K562 (cell line): ENCODE data around the gene C1QA. TPM values are rescaled to one million over a fixed set of nuclear protein-coding genes. Genes with fewer than 3 reads are reported as not detected.

ENCODE experiments used
- BMI1 ChIP-seq: fragments of 150-350 bp; IDR thresholded peaks from 2 replicates; pipeline ENCODE4 v1.6.1; 2014; ENCODE audit warnings: low read length
- BRD9 ChIP-seq: fragments of 450-650 bp; IDR thresholded peaks from 2 replicates; pipeline ENCODE4 v1.6.1; 2018; ENCODE audit warnings: low read depth; ENCODE audit not compliant: partially characterized antibody
- CC2D1A ChIP-seq: fragments of 450-650 bp; IDR thresholded peaks from 2 replicates; pipeline ENCODE4 v1.6.1; 2017; ENCODE audit warnings: mild to moderate bottlenecking
- CREB1 ChIP-seq, 2 experiments: sonication (generic) in 1 of 2; formaldehyde crosslinking in 1 of 2; IDR thresholded peaks; 2 replicates each; pipeline versions ENCODE4 v1.6.1 to v1.8.0; 2012 to 2022; ENCODE audit warnings: inconsistent platforms in 1 of 2, mild to moderate bottlenecking in 1 of 2, missing genetic modification reagents in 1 of 2, moderate library complexity in 1 of 2
- HNRNPLL ChIP-seq: fragments of 200-400 bp; formaldehyde crosslinking; IDR thresholded peaks from 2 replicates; pipeline ENCODE4 v1.6.1; 2017; ENCODE audit warnings: low read length, low read depth, mild to moderate bottlenecking; ENCODE audit not compliant: poor library complexity, severe bottlenecking
- JUND ChIP-seq, 2 experiments: IDR thresholded peaks; 2 replicates in 1 of 2; 3 replicates in 1 of 2; pipeline ENCODE4 v1.6.1; 2011; ENCODE audit warnings: borderline replicate concordance in 2 of 2, low read depth in 2 of 2, low read length in 2 of 2, improper control_type of control experiment in 1 of 2, missing biosample characterization in 1 of 2, missing genetic modification characterization in 1 of 2, missing genetic modification reagents in 1 of 2
- LARP7 ChIP-seq: fragments of 450-650 bp; IDR thresholded peaks from 2 replicates; pipeline ENCODE4 v1.6.1; 2016
- POLR2G ChIP-seq: fragments of 200-400 bp; formaldehyde crosslinking; IDR thresholded peaks from 2 replicates; pipeline ENCODE4 v1.6.1; 2017; ENCODE audit warnings: low read depth, mild to moderate bottlenecking, antibody characterized with exemption, low read length, moderate library complexity
- SMC3 ChIP-seq: conservative IDR thresholded peaks from 2 replicates; pipeline ENCODE4 v1.6.1; 2011; ENCODE audit warnings: low read depth, low read length, improper control_type of control experiment; ENCODE audit not compliant: insufficient read depth
- SRSF9 ChIP-seq: fragments of 200-400 bp; formaldehyde crosslinking; IDR thresholded peaks from 2 replicates; pipeline ENCODE4 v1.6.1; 2017; ENCODE audit warnings: low read depth, low read length, borderline replicate concordance
- STAT5B ChIP-seq: fragments of 250-450 bp; sonication (Bioruptor Pico); IDR thresholded peaks from 2 replicates; pipeline ENCODE4 v1.8.0; 2021; ENCODE audit warnings: mild to moderate bottlenecking, inconsistent platforms
- ZNF232 ChIP-seq: sonication (generic); formaldehyde crosslinking; IDR thresholded peaks from 2 replicates; pipeline ENCODE4 v1.8.0; 2022; ENCODE audit warnings: mild to moderate bottlenecking, missing genetic modification reagents
- ZNF707 ChIP-seq: fragments of 250-450 bp; sonication (Bioruptor Pico); conservative IDR thresholded peaks from 2 replicates; pipeline ENCODE4 v1.8.0; 2022; ENCODE audit warnings: inconsistent platforms, mild to moderate bottlenecking, moderate library complexity
- ZZZ3 ChIP-seq: fragments of 450-650 bp; IDR thresholded peaks from 2 replicates; pipeline ENCODE4 v1.6.1; 2016; ENCODE audit warnings: antibody characterized with exemption, mild to moderate bottlenecking, moderate library complexity
- polyA plus RNA-seq, 8 experiments: library from polyadenylated mRNA; depleted of rRNA in 4 of 8; stranded (reverse) in 5 of 8; unstranded in 3 of 8; fragments of >200 nt; fragmentation: Nextera tagmentation in 2 of 8; fragmentation: Illumina TruSeq in 1 of 8; extraction: Ambion mirVana in 2 of 8; extraction: Trizol in 1 of 8; gene quantifications; 2 replicates each; pipeline versions ENCODE4 v1.2.1 to v1.2.3, GENCODE V29; 2011 to 2014; ENCODE audit warnings: inconsistent platforms in 1 of 8, missing spikeins in 1 of 8
- total RNA-seq, 7 experiments: library from RNA; depleted of rRNA in 6 of 7; stranded (reverse); fragments of >200 nt in 6 of 7; fragmentation: Illumina TruSeq in 2 of 7; extraction: Trizol in 2 of 7; gene quantifications; 2 replicates each; pipeline versions ENCODE4 v1.2.1 to v1.2.3, GENCODE V29; 2011 to 2021; ENCODE audit warnings: low replicate concordance in 1 of 7
- TF ChIP-seq, protein P1 (sequence below), 2 experiments: fragments of 450-650 bp; formaldehyde crosslinking in 1 of 2; IDR thresholded peaks; 2 replicates each; pipeline versions ENCODE4 v1.4.0 to v1.6.1; 2014 to 2020; ENCODE audit warnings: mild to moderate bottlenecking in 2 of 2, borderline replicate concordance in 1 of 2, low read depth in 1 of 2
- TF ChIP-seq, protein P2 (sequence below): fragments of 250-450 bp; sonication (Bioruptor Pico); IDR thresholded peaks from 2 replicates; pipeline ENCODE4 v1.5.0; 2021

The C1QA gene
- total and polyA plus RNA-seq, 9 of the 15 experiments (the other 6 are each of a cell fraction or from before 2014, with no cell fraction given): 0.71 TPM; not detected in 8

DNA sequence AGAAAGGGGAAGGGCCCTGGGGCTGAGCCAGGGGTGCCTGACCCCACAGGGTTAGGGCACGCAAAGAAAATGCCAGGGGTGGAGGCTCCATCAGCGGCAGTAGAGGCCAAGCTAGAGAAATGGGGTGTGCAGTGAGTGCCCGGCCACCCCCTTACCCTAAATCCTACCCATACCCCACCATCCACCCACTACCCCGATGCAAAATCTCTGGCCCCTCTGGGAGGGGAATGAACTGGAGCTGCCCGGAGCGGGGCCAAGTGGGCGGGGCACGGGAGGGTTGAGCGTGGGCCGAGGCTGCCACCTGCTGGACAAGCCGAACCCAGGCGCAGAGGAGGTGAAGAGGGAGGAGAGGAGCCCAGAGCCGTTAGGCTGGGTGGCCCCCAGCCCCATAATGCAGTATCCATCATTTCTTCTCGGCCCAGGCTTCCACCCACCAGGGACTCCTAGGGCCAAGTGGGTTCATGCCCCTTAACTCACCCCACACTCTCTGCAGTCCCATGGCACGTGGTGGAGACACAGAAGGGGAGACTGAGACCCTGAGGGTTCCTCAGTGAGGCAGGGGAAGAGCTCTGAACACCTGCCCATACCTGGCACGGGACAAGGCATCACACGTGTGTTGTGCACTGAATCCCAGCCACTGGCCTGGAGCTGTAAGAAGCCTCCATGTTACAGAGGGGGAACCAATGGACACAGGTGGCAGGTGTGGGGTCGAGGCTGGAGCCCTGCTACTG is 5.6 kb downstream of the C1QA start (continued):
- TF ChIP-seq JUND (IDR thresholded peaks at IDR 0.05; ENCODE audit: borderline replicate concordance, low read depth, low read length) (no peak), JUND (tag; IDR thresholded peaks at IDR 0.05; ENCODE audit: borderline replicate concordance, low read depth, low read length) (no peak), ZNF707 (no peak), CC2D1A (peak; percentile 71; the same call in 1 of the 2 replicates), LARP7 (no peak), ZNF232 (no peak), ZZZ3 (no peak), SMC3 (peak; percentile 98), BRD9 (no peak), HNRNPLL (no peak), CREB1 (IDR thresholded peaks at IDR 0.05) (no peak), CREB1 (CRISPR knock-in tag; IDR thresholded peaks at IDR 0.05) (no peak), POLR2G (no peak), BMI1 (no peak), STAT5B (CRISPR knock-in tag) (no peak), SRSF9 (no peak)
- TF ChIP-seq, protein P1, sequence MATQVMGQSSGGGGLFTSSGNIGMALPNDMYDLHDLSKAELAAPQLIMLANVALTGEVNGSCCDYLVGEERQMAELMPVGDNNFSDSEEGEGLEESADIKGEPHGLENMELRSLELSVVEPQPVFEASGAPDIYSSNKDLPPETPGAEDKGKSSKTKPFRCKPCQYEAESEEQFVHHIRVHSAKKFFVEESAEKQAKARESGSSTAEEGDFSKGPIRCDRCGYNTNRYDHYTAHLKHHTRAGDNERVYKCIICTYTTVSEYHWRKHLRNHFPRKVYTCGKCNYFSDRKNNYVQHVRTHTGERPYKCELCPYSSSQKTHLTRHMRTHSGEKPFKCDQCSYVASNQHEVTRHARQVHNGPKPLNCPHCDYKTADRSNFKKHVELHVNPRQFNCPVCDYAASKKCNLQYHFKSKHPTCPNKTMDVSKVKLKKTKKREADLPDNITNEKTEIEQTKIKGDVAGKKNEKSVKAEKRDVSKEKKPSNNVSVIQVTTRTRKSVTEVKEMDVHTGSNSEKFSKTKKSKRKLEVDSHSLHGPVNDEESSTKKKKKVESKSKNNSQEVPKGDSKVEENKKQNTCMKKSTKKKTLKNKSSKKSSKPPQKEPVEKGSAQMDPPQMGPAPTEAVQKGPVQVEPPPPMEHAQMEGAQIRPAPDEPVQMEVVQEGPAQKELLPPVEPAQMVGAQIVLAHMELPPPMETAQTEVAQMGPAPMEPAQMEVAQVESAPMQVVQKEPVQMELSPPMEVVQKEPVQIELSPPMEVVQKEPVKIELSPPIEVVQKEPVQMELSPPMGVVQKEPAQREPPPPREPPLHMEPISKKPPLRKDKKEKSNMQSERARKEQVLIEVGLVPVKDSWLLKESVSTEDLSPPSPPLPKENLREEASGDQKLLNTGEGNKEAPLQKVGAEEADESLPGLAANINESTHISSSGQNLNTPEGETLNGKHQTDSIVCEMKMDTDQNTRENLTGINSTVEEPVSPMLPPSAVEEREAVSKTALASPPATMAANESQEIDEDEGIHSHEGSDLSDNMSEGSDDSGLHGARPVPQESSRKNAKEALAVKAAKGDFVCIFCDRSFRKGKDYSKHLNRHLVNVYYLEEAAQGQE (IDR thresholded peaks at IDR 0.05; ENCODE audit: borderline replicate concordance): peak; percentile 90
- TF ChIP-seq, protein P1 (CRISPR knock-in tag; IDR thresholded peaks at IDR 0.05; ENCODE audit: low read depth): no peak
- TF ChIP-seq, protein P2, sequence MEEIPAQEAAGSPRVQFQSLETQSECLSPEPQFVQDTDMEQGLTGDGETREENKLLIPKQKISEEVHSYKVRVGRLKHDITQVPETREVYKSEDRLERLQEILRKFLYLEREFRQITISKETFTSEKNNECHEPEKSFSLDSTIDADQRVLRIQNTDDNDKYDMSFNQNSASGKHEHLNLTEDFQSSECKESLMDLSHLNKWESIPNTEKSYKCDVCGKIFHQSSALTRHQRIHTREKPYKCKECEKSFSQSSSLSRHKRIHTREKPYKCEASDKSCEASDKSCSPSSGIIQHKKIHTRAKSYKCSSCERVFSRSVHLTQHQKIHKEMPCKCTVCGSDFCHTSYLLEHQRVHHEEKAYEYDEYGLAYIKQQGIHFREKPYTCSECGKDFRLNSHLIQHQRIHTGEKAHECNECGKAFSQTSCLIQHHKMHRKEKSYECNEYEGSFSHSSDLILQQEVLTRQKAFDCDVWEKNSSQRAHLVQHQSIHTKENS (CRISPR knock-in tag): no peak
